Endothelial cell of umbilical vein (primary cell): ENCODE data around the gene CCNI. TPM values are rescaled to one million over a fixed set of nuclear protein-coding genes. Genes with fewer than 3 reads are reported as not detected.
"Not testable (repeated sequence)": the region's sequence is repeated elsewhere in the genome, so short reads cannot be mapped to it uniquely, and the experiment has no call there.

ENCODE experiments used
- BruUV-seq: library from RNA; stranded (reverse); fragments of 400-500 nt; replicated peaks from 2 replicates; lab custom pipeline; 2021; lab: Mats Ljungman, UMichigan
- CTCF ChIA-PET: fragments of 300-600, 350-600 bp; sonication (Branson Sonifier 250); formaldehyde crosslinking; loops from one replicate; lab custom pipeline; 2021; ENCODE audit warnings: antibody characterized with exemption, inconsistent platforms; lab: Charles Lee
- POLR2A ChIA-PET: fragments of 300-600, 350-600 bp; sonication (Branson Sonifier 250); formaldehyde crosslinking; loops from one replicate; lab custom pipeline; 2021; ENCODE audit warnings: antibody characterized with exemption, inconsistent platforms; lab: Charles Lee
- DNase-seq: peaks from one replicate; pipeline ENCODE4 v3.0.0-alpha.2; 2011; ENCODE audit warnings: low read depth, low spot score
- FAIRE-seq: peaks from 2 replicates; lab custom pipeline; 2011; peaks lifted over from hg19 to GRCh38; lab: Jason Lieb, UNC
- H2AFZ ChIP-seq: 2 replicates; pipeline ENCODE4 v1.6.0; 2012; ENCODE audit warnings: low read depth, low read length, control low read depth, inconsistent platforms
- H3K27ac ChIP-seq: 2 replicates; pipeline ENCODE4 v1.5.1; 2011; ENCODE audit warnings: low read depth, mild to moderate bottlenecking, control low read depth, low read length, moderate library complexity; ENCODE audit not compliant: insufficient read depth
- H3K27me3 ChIP-seq, 2 experiments: 2 replicates each; pipeline versions ENCODE4 v1.6.0 to v1.6.1; 2011; ENCODE audit warnings: low read length in 2 of 2, mixed read lengths in 1 of 2; ENCODE audit not compliant: control insufficient read depth in 2 of 2, insufficient read depth in 2 of 2
- H3K36me3 ChIP-seq, 2 experiments: 2 replicates in 1 of 2; 3 replicates in 1 of 2; pipeline ENCODE4 v1.5.1; 2011; ENCODE audit warnings: low read length in 2 of 2, mild to moderate bottlenecking in 1 of 2, moderate library complexity in 1 of 2; ENCODE audit not compliant: control insufficient read depth in 2 of 2, insufficient read depth in 2 of 2; ENCODE audit errors: extremely low read depth in 1 of 2
- H3K4me1 ChIP-seq: 3 replicates; pipeline ENCODE4 v1.5.1; 2011; ENCODE audit warnings: mild to moderate bottlenecking, low read length; ENCODE audit not compliant: control insufficient read depth, insufficient read depth; ENCODE audit errors: extremely low read depth
- H3K4me2 ChIP-seq: 2 replicates; pipeline ENCODE4 v1.6.1; 2011; ENCODE audit warnings: low read length, control low read depth, mixed read lengths; ENCODE audit not compliant: insufficient read depth
- H3K4me3 ChIP-seq, 3 experiments: fragments of 200-600 bp in 1 of 3; sonication (generic), shearing (Covaris generic) in 1 of 3; replicated peaks in 1 of 3; 2 replicates each; pipeline ENCODE4 v1.5.1; 2011 to 2016; ENCODE audit warnings: control low read depth in 3 of 3, low read length in 3 of 3, mild to moderate bottlenecking in 2 of 3, inconsistent platforms in 1 of 3, low read depth in 1 of 3, moderate library complexity in 1 of 3; ENCODE audit not compliant: insufficient read depth in 1 of 3
- H3K79me2 ChIP-seq: 2 replicates; pipeline ENCODE4 v1.6.0; 2012; ENCODE audit warnings: low read length, inconsistent platforms; ENCODE audit not compliant: control insufficient read depth, insufficient read depth
- H3K9ac ChIP-seq: replicated peaks from 2 replicates; pipeline ENCODE3; 2011; ENCODE audit warnings: low read length, control low read depth; ENCODE audit not compliant: insufficient read depth; ENCODE audit errors: extremely low read depth
- H3K9me1 ChIP-seq: replicated peaks from 3 replicates; pipeline ENCODE4 v1.6.0; 2011; ENCODE audit warnings: mild to moderate bottlenecking, low read length; ENCODE audit not compliant: control insufficient read depth, insufficient read depth; ENCODE audit errors: extremely low read depth
- H3K9me3 ChIP-seq: replicated peaks from 2 replicates; pipeline ENCODE4 v1.5.1; 2012; ENCODE audit warnings: low read length, inconsistent platforms; ENCODE audit not compliant: control insufficient read depth, insufficient read depth
- H4K20me1 ChIP-seq: replicated peaks from 2 replicates; pipeline ENCODE3; 2011; ENCODE audit warnings: mild to moderate bottlenecking, low read length; ENCODE audit not compliant: control insufficient read depth, insufficient read depth; ENCODE audit errors: extremely low read depth
- EZH2 ChIP-seq: IDR thresholded peaks from 2 replicates; pipeline ENCODE4 v1.6.1; 2012; ENCODE audit warnings: borderline replicate concordance, low read depth, mild to moderate bottlenecking, moderate library complexity, low read length, inconsistent platforms; ENCODE audit not compliant: severe bottlenecking
- FOS ChIP-seq: IDR thresholded peaks from 2 replicates; pipeline ENCODE4 v1.6.1; 2011; ENCODE audit warnings: mild to moderate bottlenecking, low read length, moderate library complexity, borderline replicate concordance; ENCODE audit not compliant: insufficient read depth
- GATA2 ChIP-seq: IDR thresholded peaks from 2 replicates; pipeline ENCODE4 v1.7.0; 2011; ENCODE audit warnings: low read depth, mild to moderate bottlenecking, moderate library complexity, mixed read lengths, low read length; ENCODE audit not compliant: insufficient read length, insufficient read depth
- JUN ChIP-seq: IDR thresholded peaks from 2 replicates; pipeline ENCODE4 v1.6.1; 2011; ENCODE audit warnings: borderline replicate concordance, low read depth; ENCODE audit not compliant: insufficient read length, insufficient read depth
- POLR2A ChIP-seq: IDR thresholded peaks from 2 replicates; pipeline ENCODE4 v1.6.1; 2012; ENCODE audit warnings: low read depth, mild to moderate bottlenecking, control low read depth, low read length
- POLR2AphosphoS5 ChIP-seq: IDR thresholded peaks from 2 replicates; pipeline ENCODE4 v1.6.1; 2012; ENCODE audit warnings: low read depth, mild to moderate bottlenecking, control low read depth, low read length, moderate library complexity; ENCODE audit not compliant: insufficient read depth
- dilution Hi-C: fragments of 300-500 bp; cut with MboI; formaldehyde crosslinking; loops from one replicate; pipeline ENCODE4 v1.15.0; 2019; ENCODE audit warnings: low sequenced_read_pairs; ENCODE audit not compliant: extremely low pct_ligation_motif_present
- intact Hi-C: fragments of 100-400 bp; cut with micrococcal nuclease; formaldehyde crosslinking; loops from one replicate; pipeline ENCODE4 v1.10.0; 2022
- polyA plus RNA-seq, 4 experiments: library from polyadenylated mRNA; depleted of rRNA in 3 of 4; stranded (reverse) in 3 of 4; unstranded in 1 of 4; fragments of >200 nt; gene quantifications; 2 replicates each; pipeline versions ENCODE4 v1.2.1 to v1.2.3, GENCODE V29; 2011 to 2012; ENCODE audit warnings: missing spikeins in 1 of 4
- total RNA-seq: library from RNA; stranded (reverse); gene quantifications from 2 replicates; pipeline ENCODE4 v1.2.3, GENCODE V29; 2021
- TF ChIP-seq, protein P1 (sequence below): IDR thresholded peaks from 2 replicates; pipeline ENCODE4 v1.6.1; 2011; ENCODE audit not compliant: insufficient read depth, insufficient read length
- TF ChIP-seq, protein P2 (sequence below), 2 donors: IDR thresholded peaks; 1 replicate in 1 of 2; 2 replicates in 1 of 2; pipeline ENCODE4 v1.5.1; 2011; ENCODE audit warnings: low read length in 2 of 2, mild to moderate bottlenecking in 2 of 2, moderate library complexity in 2 of 2, control low read depth in 1 of 2, inconsistent platforms in 1 of 2, low read depth in 1 of 2; ENCODE audit not compliant: insufficient read depth in 1 of 2; ENCODE audit errors: extremely low read depth in 1 of 2

Gene CCNI
- total and polyA plus RNA-seq, 2 donors (not counting 3 experiments of a cell fraction or from before 2014, with no cell fraction given) = 88.6 to 212 TPM

DNA sequence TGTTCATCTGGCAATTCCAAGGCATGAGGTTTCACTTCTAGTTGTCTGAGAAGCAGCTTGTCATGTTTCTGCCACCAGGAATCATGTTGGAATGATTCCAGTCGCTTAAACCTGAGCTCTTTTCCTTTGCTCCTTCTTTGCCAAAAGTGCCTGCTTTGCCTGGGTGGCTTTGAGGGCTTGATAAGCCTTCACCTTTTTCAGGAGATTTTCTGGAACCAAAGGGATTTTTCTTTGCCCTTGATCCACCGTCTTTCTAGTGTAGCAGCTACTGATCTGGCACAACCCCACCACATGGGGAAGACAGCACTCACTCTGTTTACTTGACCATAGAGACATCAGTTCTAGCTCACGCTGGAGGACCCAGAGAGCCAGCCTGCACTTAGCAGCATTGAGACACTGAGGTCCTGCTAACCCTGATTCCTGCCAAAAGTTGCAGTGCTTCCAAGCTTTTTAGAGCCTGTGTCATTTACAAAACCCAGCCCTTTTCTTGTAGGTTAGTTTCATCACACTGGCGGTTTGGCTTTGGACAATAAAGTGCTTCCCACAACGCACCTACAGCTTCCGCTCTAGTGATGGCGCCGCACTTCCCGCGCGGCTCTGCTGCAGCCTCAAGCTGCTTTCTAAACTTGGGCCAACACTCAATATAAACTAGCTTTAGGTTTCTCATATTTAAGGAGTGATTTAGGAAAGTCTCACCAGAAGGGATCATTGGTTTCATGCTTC lies 7.3 kb upstream of the CCNI start:
- Histone ChIP-seq H4K20me1 (no peaks in the 10 kb centered on the region), H3K36me3 (no peaks in the 10 kb centered on the region), H3K79me2 (no peaks in the 10 kb centered on the region), H3K4me3 (no peak overlapping the region), H3K9ac (no peak overlapping the region), H3K4me2 (no peak overlapping the region), H3K27ac (no peak overlapping the region), H2AFZ (no peak overlapping the region), H3K9me1 (no peaks in the 10 kb centered on the region), H3K27me3 (no peaks in the 10 kb centered on the region), H3K9me3 (no peaks in the 10 kb centered on the region), H3K4me1 (no peaks in the 10 kb centered on the region)
- no peak for DNase-seq
- TF ChIP-seq EZH2 (no peak), JUN (no peak), POLR2AphosphoS5 (no peak), FOS (no peak), POLR2A (no peak), GATA2 (no peak)
- TF ChIP-seq, protein P1, sequence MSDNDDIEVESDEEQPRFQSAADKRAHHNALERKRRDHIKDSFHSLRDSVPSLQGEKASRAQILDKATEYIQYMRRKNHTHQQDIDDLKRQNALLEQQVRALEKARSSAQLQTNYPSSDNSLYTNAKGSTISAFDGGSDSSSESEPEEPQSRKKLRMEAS = no peak
- TF ChIP-seq, protein P2, sequence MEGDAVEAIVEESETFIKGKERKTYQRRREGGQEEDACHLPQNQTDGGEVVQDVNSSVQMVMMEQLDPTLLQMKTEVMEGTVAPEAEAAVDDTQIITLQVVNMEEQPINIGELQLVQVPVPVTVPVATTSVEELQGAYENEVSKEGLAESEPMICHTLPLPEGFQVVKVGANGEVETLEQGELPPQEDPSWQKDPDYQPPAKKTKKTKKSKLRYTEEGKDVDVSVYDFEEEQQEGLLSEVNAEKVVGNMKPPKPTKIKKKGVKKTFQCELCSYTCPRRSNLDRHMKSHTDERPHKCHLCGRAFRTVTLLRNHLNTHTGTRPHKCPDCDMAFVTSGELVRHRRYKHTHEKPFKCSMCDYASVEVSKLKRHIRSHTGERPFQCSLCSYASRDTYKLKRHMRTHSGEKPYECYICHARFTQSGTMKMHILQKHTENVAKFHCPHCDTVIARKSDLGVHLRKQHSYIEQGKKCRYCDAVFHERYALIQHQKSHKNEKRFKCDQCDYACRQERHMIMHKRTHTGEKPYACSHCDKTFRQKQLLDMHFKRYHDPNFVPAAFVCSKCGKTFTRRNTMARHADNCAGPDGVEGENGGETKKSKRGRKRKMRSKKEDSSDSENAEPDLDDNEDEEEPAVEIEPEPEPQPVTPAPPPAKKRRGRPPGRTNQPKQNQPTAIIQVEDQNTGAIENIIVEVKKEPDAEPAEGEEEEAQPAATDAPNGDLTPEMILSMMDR (IDR thresholded peaks at IDR 0.05; ENCODE audit: extremely low read depth in 1 of 2, insufficient read depth in 1 of 2, low read depth in 1 of 2, low read length in 2 of 2) = no peak
- intact Hi-C loops (no loop called here), dilution Hi-C loops (no loop called here)
- ChIA-PET CTCF (interaction anchor here (1.2 to 4.0 kb wide), 4 partner anchors 10 to 120 kb away, joined by 3 to 30 read pairs (median 6); no protein-coding TSS in a partner anchor), POLR2A (no interaction called here)
- FAIRE-seq = no peak
- BruUV-seq = no TSS peak

DNA sequence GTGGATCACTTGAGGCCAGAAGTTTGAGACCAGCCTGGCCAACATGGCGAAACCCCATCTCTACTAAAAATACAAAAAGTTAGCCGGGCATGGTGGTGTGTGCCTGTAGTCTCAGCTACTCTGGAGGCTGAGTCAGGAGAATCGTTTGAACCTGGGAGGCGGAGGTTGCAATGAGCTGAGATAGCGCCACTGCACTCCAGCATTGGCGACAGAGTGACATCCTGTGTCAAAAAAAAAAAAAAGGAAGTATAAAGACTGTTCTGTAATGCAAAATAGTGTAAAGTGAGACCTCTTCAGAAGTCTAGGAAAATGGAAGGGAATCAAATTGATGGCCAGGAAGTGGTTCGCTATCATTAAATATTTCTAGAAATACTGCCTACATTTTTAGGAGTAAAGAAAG lies 5.0 kb upstream of the CCNI start:
- H2AFZ ChIP-seq, H3K9ac ChIP-seq, H3K4me3 ChIP-seq, H3K4me1 ChIP-seq, BruUV-seq, H3K79me2 ChIP-seq, intact Hi-C loops, H4K20me1 ChIP-seq, dilution Hi-C loops, POLR2A ChIA-PET, H3K36me3 ChIP-seq, H3K27ac ChIP-seq, H3K9me1 ChIP-seq, H3K27me3 ChIP-seq, FAIRE-seq, H3K9me3 ChIP-seq, H3K4me2 ChIP-seq, DNase-seq: not testable (repeated sequence)
- CTCF ChIA-PET = interaction anchor here (1.6 to 4.0 kb wide), 2 partner anchors 15 to 123 kb away, joined by 6 to 30 read pairs; no protein-coding TSS in a partner anchor
